Measurements from ENCODE around the gene S100A8.

DNA sequence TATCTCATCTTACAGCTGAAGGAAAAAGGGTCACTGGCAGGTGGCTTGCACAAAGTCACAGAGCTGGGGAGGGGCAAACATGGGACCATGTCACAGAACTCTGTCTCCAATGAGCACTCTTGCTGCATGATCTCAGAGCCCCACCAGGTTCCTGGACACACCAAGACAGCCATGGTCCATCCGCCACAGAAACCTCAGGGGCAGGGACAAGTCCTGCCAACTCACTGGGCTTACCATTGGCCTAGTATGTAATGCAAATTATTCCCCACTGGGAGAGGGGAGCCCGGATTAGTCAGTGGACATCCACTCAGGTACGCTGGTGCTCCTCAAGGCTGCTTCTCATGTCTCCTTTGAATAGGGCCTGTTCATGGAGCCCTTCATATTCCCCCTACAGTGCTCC, 39.7 kb upstream of the S100A8 start:
- TF ChIP-seq, protein P1, sequence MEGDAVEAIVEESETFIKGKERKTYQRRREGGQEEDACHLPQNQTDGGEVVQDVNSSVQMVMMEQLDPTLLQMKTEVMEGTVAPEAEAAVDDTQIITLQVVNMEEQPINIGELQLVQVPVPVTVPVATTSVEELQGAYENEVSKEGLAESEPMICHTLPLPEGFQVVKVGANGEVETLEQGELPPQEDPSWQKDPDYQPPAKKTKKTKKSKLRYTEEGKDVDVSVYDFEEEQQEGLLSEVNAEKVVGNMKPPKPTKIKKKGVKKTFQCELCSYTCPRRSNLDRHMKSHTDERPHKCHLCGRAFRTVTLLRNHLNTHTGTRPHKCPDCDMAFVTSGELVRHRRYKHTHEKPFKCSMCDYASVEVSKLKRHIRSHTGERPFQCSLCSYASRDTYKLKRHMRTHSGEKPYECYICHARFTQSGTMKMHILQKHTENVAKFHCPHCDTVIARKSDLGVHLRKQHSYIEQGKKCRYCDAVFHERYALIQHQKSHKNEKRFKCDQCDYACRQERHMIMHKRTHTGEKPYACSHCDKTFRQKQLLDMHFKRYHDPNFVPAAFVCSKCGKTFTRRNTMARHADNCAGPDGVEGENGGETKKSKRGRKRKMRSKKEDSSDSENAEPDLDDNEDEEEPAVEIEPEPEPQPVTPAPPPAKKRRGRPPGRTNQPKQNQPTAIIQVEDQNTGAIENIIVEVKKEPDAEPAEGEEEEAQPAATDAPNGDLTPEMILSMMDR (IDR thresholded peaks at IDR 0.05), result no peak
- no peak for TF ChIP-seq POLR2A (IDR thresholded peaks at IDR 0.05)

All from body of pancreas (tissue), 4 donors.